ENCODE measurements around the gene ACAA2.

Gene ACAA2

GRCh38 chr18:49745045-49746014, 68.0 kb downstream of the ACAA2 start:
- H3K4me3 ChIP-seq (ENCODE audit: low read depth, low read length): no peak overlapping the region
- in situ Hi-C loops (cut with HindIII; ENCODE audit: low sequenced_read_pairs): no loop called here
- TF ChIP-seq CTCF (IDR thresholded peaks at IDR 0.05; ENCODE audit: low read depth, low read length, missing control alignments): no peak
- no peak for DNase-seq (ENCODE audit: low read depth)

- in situ Hi-C loops (cut with HindIII; ENCODE audit: low sequenced_read_pairs): no loop called here
- TF ChIP-seq CTCF (IDR thresholded peaks at IDR 0.05; ENCODE audit: low read depth, low read length, missing control alignments): no peak
- no peak overlapping the region for H3K4me3 ChIP-seq (ENCODE audit: low read depth, low read length)
These were observed 68.8 kb downstream of the ACAA2 start for GRCh38 chr18:49744376-49745008.

GRCh38 chr18:49743117-49743567, 70.2 kb downstream of the ACAA2 start:
- in situ Hi-C loops (cut with HindIII; ENCODE audit: low sequenced_read_pairs): no loop called here
- no peak overlapping the region for H3K4me3 ChIP-seq (ENCODE audit: low read depth, low read length)
- no peak for DNase-seq (ENCODE audit: low read depth)
- TF ChIP-seq CTCF (IDR thresholded peaks at IDR 0.05; ENCODE audit: low read depth, low read length, missing control alignments): no peak

More at GRCh38 chr18:49744376-49745008, 68.8 kb downstream of the ACAA2 start:
- no peak for DNase-seq (ENCODE audit: low read depth)

- in situ Hi-C loops (cut with HindIII; ENCODE audit: low sequenced_read_pairs): no loop called here
- no peak for TF ChIP-seq CTCF (IDR thresholded peaks at IDR 0.05; ENCODE audit: low read depth, low read length, missing control alignments)
- no peak for DNase-seq (ENCODE audit: low read depth)
- no peak overlapping the region for H3K4me3 ChIP-seq (ENCODE audit: low read depth, low read length)
These were observed 70.8 kb downstream of the ACAA2 start for GRCh38 chr18:49742316-49743116.

- DNase-seq (ENCODE audit: low read depth): no peak
- H3K4me3 ChIP-seq (ENCODE audit: low read depth, low read length): no peak overlapping the region
- in situ Hi-C loops (cut with HindIII; ENCODE audit: low sequenced_read_pairs): no loop called here
- no peak for TF ChIP-seq CTCF (IDR thresholded peaks at IDR 0.05; ENCODE audit: low read depth, low read length, missing control alignments)
These were observed 74.1 kb downstream of the ACAA2 start for GRCh38 chr18:49739275-49739674.

GRCh38 chr18:49738721-49739120, 74.6 kb downstream of the ACAA2 start:
- in situ Hi-C loops (cut with HindIII; ENCODE audit: low sequenced_read_pairs): no loop called here
- DNase-seq (ENCODE audit: low read depth): no peak
- no peak overlapping the region for H3K4me3 ChIP-seq (ENCODE audit: low read depth, low read length)
- no peak for TF ChIP-seq CTCF (IDR thresholded peaks at IDR 0.05; ENCODE audit: low read depth, low read length, missing control alignments)

All from astrocyte of the cerebellum (primary cell).